ENCODE results near the gene ARHGAP44.

Gene ARHGAP44

GRCh38 chr17:12996357-12996756, 207.1 kb downstream of the ARHGAP44 start:
- Histone ChIP-seq H3K36me3 (ENCODE audit: control insufficient read depth in 1 of 2, insufficient read depth in 2 of 2, low read length in 2 of 2) (peaks cover 86 to 98% of the 10 kb centered on the region in 2 donors), H3K27ac (ENCODE audit: low read length) (no peak overlapping the region), H3K27me3 (ENCODE audit: low read depth, low read length) (no peaks in the 10 kb centered on the region), H3K4me1 (ENCODE audit: control insufficient read depth in 1 of 2, insufficient read depth in 2 of 2, low read length in 2 of 2) (no peaks in the 10 kb centered on the region), H3K4me3 (ENCODE audit: low read depth in 1 of 2, low read length in 2 of 2) (no peak overlapping the region), H3K9me3 (ENCODE audit: control insufficient read depth in 1 of 2, low read length in 2 of 2) (no peaks in the 10 kb centered on the region)

- Histone ChIP-seq H3K9me3 (ENCODE audit: control insufficient read depth in 1 of 2, low read length in 2 of 2) (no peaks in the 10 kb centered on the region), H3K4me3 (ENCODE audit: low read depth in 1 of 2, low read length in 2 of 2) (no peak overlapping the region), H3K4me1 (ENCODE audit: control insufficient read depth in 1 of 2, insufficient read depth in 2 of 2, low read length in 2 of 2) (peaks cover 0 to 1% of the 10 kb centered on the region in 2 donors), H3K36me3 (ENCODE audit: control insufficient read depth in 1 of 2, insufficient read depth in 2 of 2, low read length in 2 of 2) (peaks cover 85 to 98% of the 10 kb centered on the region in 2 donors), H3K27me3 (ENCODE audit: low read depth, low read length) (no peaks in the 10 kb centered on the region), H3K27ac (ENCODE audit: low read length) (no peak overlapping the region)
Measured at GRCh38 chr17:12996941-12997340, 207.6 kb downstream of the ARHGAP44 start.

GRCh38 chr17:12998461-12998860, 209.2 kb downstream of the ARHGAP44 start:
- Histone ChIP-seq H3K4me1 (ENCODE audit: control insufficient read depth in 1 of 2, insufficient read depth in 2 of 2, low read length in 2 of 2) (peaks cover 0 to 13% of the 10 kb centered on the region in 2 donors), H3K9me3 (ENCODE audit: control insufficient read depth in 1 of 2, low read length in 2 of 2) (no peaks in the 10 kb centered on the region)

GRCh38 chr17:12998874-12999273, 209.6 kb downstream of the ARHGAP44 start:
- no peak overlapping the region for H3K4me3 ChIP-seq (ENCODE audit: low read depth in 1 of 2, low read length in 2 of 2)
- H3K4me1 ChIP-seq (ENCODE audit: control insufficient read depth in 1 of 2, insufficient read depth in 2 of 2, low read length in 2 of 2), result peaks cover 0 to 13% of the 10 kb centered on the region in 2 donors
- no peak overlapping the region for H3K27ac ChIP-seq (ENCODE audit: low read length)
- H3K27me3 ChIP-seq (ENCODE audit: low read depth, low read length), result no peaks in the 10 kb centered on the region
- H3K9me3 ChIP-seq (ENCODE audit: control insufficient read depth in 1 of 2, low read length in 2 of 2), result no peaks in the 10 kb centered on the region
- H3K36me3 ChIP-seq (ENCODE audit: control insufficient read depth in 1 of 2, insufficient read depth in 2 of 2, low read length in 2 of 2), result peaks cover 80 to 96% of the 10 kb centered on the region in 2 donors

More at GRCh38 chr17:12998461-12998860, 209.2 kb downstream of the ARHGAP44 start:
- Histone ChIP-seq H3K27me3 (ENCODE audit: low read depth, low read length) (no peaks in the 10 kb centered on the region), H3K4me3 (ENCODE audit: low read depth in 1 of 2, low read length in 2 of 2) (no peak overlapping the region), H3K27ac (ENCODE audit: low read length) (no peak overlapping the region), H3K36me3 (ENCODE audit: control insufficient read depth in 1 of 2, insufficient read depth in 2 of 2, low read length in 2 of 2) (peaks cover 82 to 96% of the 10 kb centered on the region in 2 donors)

- H3K36me3 ChIP-seq (ENCODE audit: control insufficient read depth in 1 of 2, insufficient read depth in 2 of 2, low read length in 2 of 2), result peaks cover 80 to 96% of the 10 kb centered on the region in 2 donors
- no peaks in the 10 kb centered on the region for H3K27me3 ChIP-seq (ENCODE audit: low read depth, low read length)
- no peaks in the 10 kb centered on the region for H3K9me3 ChIP-seq (ENCODE audit: control insufficient read depth in 1 of 2, low read length in 2 of 2)
Measured at GRCh38 chr17:13000561-13000960, 211.3 kb downstream of the ARHGAP44 start.

GRCh38 chr17:13001991-13002615, 212.8 kb downstream of the ARHGAP44 start:
- no peak overlapping the region for H3K27ac ChIP-seq (ENCODE audit: low read length)
- no peaks in the 10 kb centered on the region for H3K27me3 ChIP-seq (ENCODE audit: low read depth, low read length)
- H3K4me3 ChIP-seq (ENCODE audit: low read depth in 1 of 2, low read length in 2 of 2), result no peak overlapping the region
- H3K36me3 ChIP-seq (ENCODE audit: control insufficient read depth in 1 of 2, insufficient read depth in 2 of 2, low read length in 2 of 2), result peaks cover 71 to 84% of the 10 kb centered on the region in 2 donors
- H3K4me1 ChIP-seq (ENCODE audit: control insufficient read depth in 1 of 2, insufficient read depth in 2 of 2, low read length in 2 of 2), result peaks cover 0 to 13% of the 10 kb centered on the region in 2 donors
- H3K9me3 ChIP-seq (ENCODE audit: control insufficient read depth in 1 of 2, low read length in 2 of 2), result no peaks in the 10 kb centered on the region

More at GRCh38 chr17:13000561-13000960, 211.3 kb downstream of the ARHGAP44 start:
- Histone ChIP-seq H3K4me3 (ENCODE audit: low read depth in 1 of 2, low read length in 2 of 2) (no peak overlapping the region), H3K27ac (ENCODE audit: low read length) (no peak overlapping the region), H3K4me1 (ENCODE audit: control insufficient read depth in 1 of 2, insufficient read depth in 2 of 2, low read length in 2 of 2) (peaks cover 0 to 13% of the 10 kb centered on the region in 2 donors)

- Histone ChIP-seq H3K9me3 (ENCODE audit: control insufficient read depth in 1 of 2, low read length in 2 of 2) (no peaks in the 10 kb centered on the region), H3K36me3 (ENCODE audit: control insufficient read depth in 1 of 2, insufficient read depth in 2 of 2, low read length in 2 of 2) (peaks cover 63 to 78% of the 10 kb centered on the region in 2 donors), H3K27ac (ENCODE audit: low read length) (no peak overlapping the region)
Measured at GRCh38 chr17:13002761-13003453, 213.6 kb downstream of the ARHGAP44 start.

GRCh38 chr17:13003454-13003851, 214.2 kb downstream of the ARHGAP44 start:
- peaks cover 59 to 78% of the 10 kb centered on the region in 2 donors for H3K36me3 ChIP-seq (ENCODE audit: control insufficient read depth in 1 of 2, insufficient read depth in 2 of 2, low read length in 2 of 2)
- no peaks in the 10 kb centered on the region for H3K9me3 ChIP-seq (ENCODE audit: control insufficient read depth in 1 of 2, low read length in 2 of 2)
- peaks cover 0 to 13% of the 10 kb centered on the region in 2 donors for H3K4me1 ChIP-seq (ENCODE audit: control insufficient read depth in 1 of 2, insufficient read depth in 2 of 2, low read length in 2 of 2)
- H3K27ac ChIP-seq (ENCODE audit: low read length), result no peak overlapping the region
- H3K27me3 ChIP-seq (ENCODE audit: low read depth, low read length), result no peaks in the 10 kb centered on the region
- H3K4me3 ChIP-seq (ENCODE audit: low read depth in 1 of 2, low read length in 2 of 2), result no peak overlapping the region

More at GRCh38 chr17:13002761-13003453, 213.6 kb downstream of the ARHGAP44 start:
- Histone ChIP-seq H3K27me3 (ENCODE audit: low read depth, low read length) (no peaks in the 10 kb centered on the region), H3K4me3 (ENCODE audit: low read depth in 1 of 2, low read length in 2 of 2) (no peak overlapping the region), H3K4me1 (ENCODE audit: control insufficient read depth in 1 of 2, insufficient read depth in 2 of 2, low read length in 2 of 2) (peaks cover 0 to 13% of the 10 kb centered on the region in 2 donors)

GRCh38 chr17:13003927-13004326, 214.6 kb downstream of the ARHGAP44 start:
- Histone ChIP-seq H3K9me3 (ENCODE audit: control insufficient read depth in 1 of 2, low read length in 2 of 2) (no peaks in the 10 kb centered on the region), H3K27me3 (ENCODE audit: low read depth, low read length) (no peaks in the 10 kb centered on the region), H3K27ac (ENCODE audit: low read length) (no peak overlapping the region), H3K4me3 (ENCODE audit: low read depth in 1 of 2, low read length in 2 of 2) (no peak overlapping the region), H3K36me3 (ENCODE audit: control insufficient read depth in 1 of 2, insufficient read depth in 2 of 2, low read length in 2 of 2) (peaks cover 57 to 77% of the 10 kb centered on the region in 2 donors), H3K4me1 (ENCODE audit: control insufficient read depth in 1 of 2, insufficient read depth in 2 of 2, low read length in 2 of 2) (peaks cover 0 to 13% of the 10 kb centered on the region in 2 donors)

GRCh38 chr17:13004336-13004735, 215.0 kb downstream of the ARHGAP44 start:
- H3K9me3 ChIP-seq (ENCODE audit: control insufficient read depth in 1 of 2, low read length in 2 of 2), result no peaks in the 10 kb centered on the region
- H3K27me3 ChIP-seq (ENCODE audit: low read depth, low read length), result no peaks in the 10 kb centered on the region
- no peak overlapping the region for H3K4me3 ChIP-seq (ENCODE audit: low read depth in 1 of 2, low read length in 2 of 2)
- peaks cover 0 to 13% of the 10 kb centered on the region in 2 donors for H3K4me1 ChIP-seq (ENCODE audit: control insufficient read depth in 1 of 2, insufficient read depth in 2 of 2, low read length in 2 of 2)
- H3K27ac ChIP-seq (ENCODE audit: low read length), result no peak overlapping the region
- peaks cover 54 to 75% of the 10 kb centered on the region in 2 donors for H3K36me3 ChIP-seq (ENCODE audit: control insufficient read depth in 1 of 2, insufficient read depth in 2 of 2, low read length in 2 of 2)

- Histone ChIP-seq H3K27me3 (ENCODE audit: low read depth, low read length) (no peaks in the 10 kb centered on the region), H3K9me3 (ENCODE audit: control insufficient read depth in 1 of 2, low read length in 2 of 2) (no peaks in the 10 kb centered on the region), H3K4me3 (ENCODE audit: low read depth in 1 of 2, low read length in 2 of 2) (no peak overlapping the region), H3K27ac (ENCODE audit: low read length) (no peak overlapping the region), H3K4me1 (ENCODE audit: control insufficient read depth in 1 of 2, insufficient read depth in 2 of 2, low read length in 2 of 2) (peaks cover 0 to 13% of the 10 kb centered on the region in 2 donors), H3K36me3 (ENCODE audit: control insufficient read depth in 1 of 2, insufficient read depth in 2 of 2, low read length in 2 of 2) (peaks cover 53 to 75% of the 10 kb centered on the region in 2 donors)
Measured at GRCh38 chr17:13005530-13005929, 216.2 kb downstream of the ARHGAP44 start.
